KG1 (cell line): Measurements from ENCODE around the gene PPP1R15A.
"Not testable (repeated sequence)": the region's sequence is repeated elsewhere in the genome, so short reads cannot be mapped to it uniquely, and the experiment has no call there.

ENCODE experiments used
- DNase-seq: peaks from one replicate; lab custom pipeline; 2025; lab: John Stamatoyannopoulos, UW

Gene PPP1R15A

GRCh38 chr19:48915757-48916156 is 43.5 kb downstream of the PPP1R15A start:
- DNase-seq, result no peak

DNA sequence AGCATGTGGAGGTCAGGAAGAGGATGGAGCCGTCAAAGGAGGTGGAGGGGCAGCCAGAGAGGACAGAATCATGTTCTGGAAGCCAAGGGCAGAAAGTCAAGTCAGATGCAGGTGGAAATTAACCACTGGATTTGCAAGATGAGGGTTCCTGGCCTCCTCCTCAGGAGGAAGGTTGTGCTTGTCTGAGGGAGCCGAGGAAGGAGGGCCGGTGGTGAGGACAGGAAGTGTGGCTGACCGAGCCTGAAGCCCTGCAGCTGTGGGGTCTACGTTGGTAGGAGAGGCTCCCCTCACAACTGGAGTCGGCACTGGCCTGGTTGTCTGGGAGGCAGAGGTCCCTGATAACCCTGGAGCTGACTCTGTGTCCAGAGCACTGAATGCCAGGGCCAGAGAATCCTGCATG is 45.9 kb downstream of the PPP1R15A start:
- DNase-seq, result no peak

- DNase-seq, result no peak
Observed at GRCh38 chr19:48918801-48919247, 46.6 kb downstream of the PPP1R15A start.

DNA sequence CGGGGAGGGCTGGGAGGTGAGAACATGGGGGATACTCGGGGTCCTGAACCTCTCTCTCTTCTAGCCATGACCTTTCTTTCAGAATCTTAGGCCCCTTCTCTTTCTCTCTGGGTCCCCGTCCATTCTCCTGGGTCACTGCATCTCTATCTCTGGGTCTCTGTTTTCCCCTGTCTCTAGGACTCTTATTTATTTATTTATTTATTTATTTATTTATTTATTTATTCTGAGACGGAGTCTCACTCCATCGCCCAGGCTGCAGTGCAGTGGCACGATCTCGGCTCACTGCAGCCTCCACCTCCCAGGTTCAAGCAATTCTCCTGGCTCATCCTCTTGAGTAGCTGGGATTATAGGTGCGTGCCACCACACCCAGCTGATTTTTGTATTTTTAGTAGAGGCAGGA is 47.0 kb downstream of the PPP1R15A start:
- DNase-seq, result not testable (repeated sequence)

- no peak for DNase-seq
Observed at GRCh38 chr19:48920949-48921348, 48.7 kb downstream of the PPP1R15A start.

DNA sequence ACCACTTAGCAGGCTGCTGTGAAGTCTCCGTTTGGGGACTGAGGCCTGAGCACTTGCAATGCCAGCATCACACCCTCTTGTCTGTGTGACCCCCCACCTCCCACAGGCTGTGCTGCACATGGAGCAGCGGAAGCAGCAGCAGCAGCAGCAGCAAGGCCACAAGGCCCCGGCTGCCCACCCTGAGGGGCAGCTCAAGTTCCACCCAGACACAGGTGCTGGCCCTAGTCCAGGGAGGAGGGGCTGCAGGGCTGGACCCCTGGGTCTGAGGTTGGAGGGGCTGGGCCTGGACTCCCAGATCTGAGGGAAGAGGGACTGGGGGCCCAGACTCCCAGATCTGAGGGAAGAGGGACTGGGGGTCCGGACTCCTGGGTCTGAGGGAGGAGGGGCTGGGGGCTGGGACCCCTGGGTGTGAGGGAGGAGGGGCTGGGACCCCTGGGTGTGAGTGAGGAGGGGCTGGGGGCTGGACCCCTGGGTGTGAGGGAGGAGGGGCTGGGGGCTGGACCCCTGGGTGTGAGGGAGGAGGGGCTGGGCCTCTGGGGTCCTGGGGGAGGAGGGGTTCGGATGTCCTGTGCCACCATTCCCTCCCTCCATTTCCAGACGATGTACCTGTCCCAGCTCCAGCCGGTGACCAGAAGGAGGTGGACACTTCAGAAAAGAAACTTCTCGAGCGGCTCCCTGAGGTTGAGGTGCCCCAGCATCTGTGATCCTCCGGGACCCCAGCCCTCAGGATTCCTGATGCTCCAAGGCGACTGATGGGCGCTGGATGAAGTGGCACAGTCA is 49.7 kb downstream of the PPP1R15A start:
- no peak for DNase-seq

- DNase-seq, result no peak
Observed at GRCh38 chr19:48922548-48923490, 50.6 kb downstream of the PPP1R15A start.

DNA sequence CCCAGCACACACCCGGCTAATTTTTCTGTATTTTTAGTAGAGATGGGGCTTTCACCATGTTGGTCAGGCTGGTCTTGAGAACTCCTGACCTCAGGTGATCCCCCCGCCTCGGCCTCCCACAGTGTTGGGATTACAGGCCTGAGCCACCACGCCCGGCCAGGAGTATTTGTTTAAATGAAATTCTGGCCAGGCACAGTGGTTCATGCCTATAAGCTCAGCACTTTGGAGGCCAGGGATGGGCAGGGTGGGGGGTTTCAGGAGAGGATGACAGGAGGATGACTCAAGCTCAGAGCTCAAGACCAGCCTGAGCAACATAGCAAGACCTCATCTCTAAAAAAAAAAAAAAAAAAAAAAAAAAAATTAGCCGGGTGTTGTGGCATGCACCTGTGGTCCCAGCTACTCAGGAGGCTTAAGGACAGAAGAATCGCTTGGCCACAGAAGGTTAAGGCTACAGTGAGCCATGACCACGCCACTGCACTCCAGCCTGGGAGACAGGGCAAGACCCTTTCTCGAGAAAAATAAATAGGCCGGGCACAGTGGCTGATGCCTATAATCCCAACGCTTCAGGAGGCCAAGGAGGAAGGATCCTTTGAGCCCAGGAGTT is 53.1 kb downstream of the PPP1R15A start:
- no peak for DNase-seq
